Body of pancreas (tissue), 4 donors: ENCODE measurements around the gene GTF3C5. TPM values are rescaled to one million over a fixed set of nuclear protein-coding genes. Genes with fewer than 3 reads are reported as not detected.
"Not testable (repeated sequence)": the region's sequence is repeated elsewhere in the genome, so short reads cannot be mapped to it uniquely, and the experiment has no call there.

ENCODE experiments used
- ATAC-seq: fragments of 150-250 bp; one replicate; pipeline ENCODE4 v1.9.1; 2016
- DNase-seq, 4 donors: peaks; one replicate each; pipeline ENCODE4 v3.0.0-alpha.2; 2019
- H3K27ac ChIP-seq, 4 donors: fragments of 200-600 bp; sonication (generic); 1 replicate in 3 of 4; 2 replicates in 1 of 4; pipeline versions ENCODE4 v1.5.1 to v1.6.1; 2016 to 2019; ENCODE audit warnings: mild to moderate bottlenecking in 1 of 4, mixed read lengths in 1 of 4, moderate library complexity in 1 of 4
- H3K27me3 ChIP-seq, 2 donors: fragments of 200-600 bp; sonication (generic); one replicate each; pipeline ENCODE4 v1.6.0; 2016; ENCODE audit warnings: mild to moderate bottlenecking in 1 of 2
- H3K36me3 ChIP-seq, 2 donors: fragments of 200-600 bp; sonication (generic); replicated peaks in 1 of 2; 2 replicates each; pipeline ENCODE4 v1.5.1; 2016; ENCODE audit warnings: low read depth in 2 of 2; ENCODE audit not compliant: insufficient read depth in 1 of 2
- H3K4me1 ChIP-seq: fragments of 200-600 bp; sonication (generic); one replicate; pipeline ENCODE4 v1.6.0; 2016
- H3K4me3 ChIP-seq, 2 donors: fragments of 200-600 bp; sonication (generic); 1 replicate in 1 of 2; 2 replicates in 1 of 2; pipeline ENCODE4 v1.5.1; 2016 to 2019
- H3K9me3 ChIP-seq, 3 donors: fragments of 200-600 bp; sonication (generic); 1 replicate in 2 of 3; 2 replicates in 1 of 3; pipeline ENCODE4 v1.5.1; 2016
- CTCF ChIP-seq, 7 experiments: fragments of 450-650 bp in 4 of 7; fragments of 200-600 bp in 3 of 7; sonication (generic) in 3 of 7; IDR thresholded peaks; one replicate each; pipeline ENCODE4 v1.5.1; 2016 to 2019; ENCODE audit warnings: antibody characterized with exemption in 7 of 7
- POLR2A ChIP-seq, 3 donors: fragments of 450-650 bp; IDR thresholded peaks; one replicate each; pipeline ENCODE4 v1.6.1; 2016; ENCODE audit warnings: antibody characterized with exemption in 3 of 3, mild to moderate bottlenecking in 2 of 3
- WGBS, 2 donors: methylation state at CpG; one replicate each; pipeline ENCODE4 v1.1.5; 2017; 5-methylcytosine and 5-hydroxymethylcytosine counted together
- intact Hi-C: fragments of 100-400 bp; cut with DNase I; formaldehyde crosslinking; loops from one replicate; pipeline ENCODE4 v1.15.1; 2023
- total RNA-seq, 2 donors: library from RNA; depleted of rRNA; stranded (reverse); fragments of >200 nt; gene quantifications; one replicate each; pipeline ENCODE4 v1.1.0, GENCODE V29; 2016

GTF3C5 gene
- total RNA-seq, 2 donors from 2014 or later = 43.1 to 57.7 TPM

DNA sequence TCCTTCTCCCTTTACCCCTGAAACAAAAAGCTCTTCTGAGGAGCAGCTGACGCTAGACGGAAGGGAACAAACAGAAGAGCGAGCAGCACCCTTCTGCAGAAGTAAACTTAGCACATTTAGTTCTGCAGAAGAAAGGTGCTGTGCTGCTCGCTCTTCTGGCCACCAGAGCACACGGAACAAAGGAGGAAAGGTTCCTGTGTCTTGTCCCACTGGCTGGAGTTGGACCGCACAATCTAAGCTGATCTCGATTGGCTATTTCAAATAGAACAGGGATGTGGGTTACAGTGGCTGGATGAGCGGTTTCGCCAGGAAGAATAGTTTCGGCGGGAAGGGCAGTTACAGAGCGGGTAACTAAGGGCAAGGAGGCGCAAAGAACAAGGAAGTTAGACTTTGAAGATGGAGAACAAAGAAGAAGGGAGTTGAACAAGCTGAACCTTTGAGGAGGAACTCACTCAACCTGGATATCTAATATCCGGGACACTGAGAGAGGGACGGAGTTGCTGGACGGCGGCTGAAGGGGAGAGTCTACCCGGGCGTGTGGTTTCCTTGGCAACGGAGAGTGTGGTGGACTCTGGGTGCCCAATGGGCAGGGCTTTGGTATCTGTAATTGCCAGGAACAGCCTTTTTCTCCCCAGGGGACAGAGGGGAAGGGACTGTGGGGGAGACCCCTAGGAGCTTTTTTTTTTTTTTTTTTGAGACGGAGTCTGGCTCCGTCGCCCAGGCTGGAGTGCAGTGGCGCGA, 7.1 kb downstream of the GTF3C5 start:
- 88 to 93% methylated on average over 25 of the region's 25 CpGs for WGBS, 2 donors
- H3K9me3 ChIP-seq = no peaks in the 10 kb centered on the region
- TF ChIP-seq POLR2A (IDR thresholded peaks at IDR 0.05) (no peak), CTCF (IDR thresholded peaks at IDR 0.05) (no peak)
- H3K27ac ChIP-seq = no peak overlapping the region
- H3K4me1 ChIP-seq = peaks cover 6% of the 10 kb centered on the region
- ATAC-seq (no peak), DNase-seq (peak in 1 of 4 donors; percentile 3)
- intact Hi-C loops = loop anchor here (10.0 kb wide), 1 partner anchor 297 kb away; the partner anchor contains the start of gene SURF6
- H3K36me3 ChIP-seq = peaks cover 0 to 7% of the 10 kb centered on the region in 2 donors
- H3K27me3 ChIP-seq = no peaks in the 10 kb centered on the region
- no peak overlapping the region for H3K4me3 ChIP-seq

DNA sequence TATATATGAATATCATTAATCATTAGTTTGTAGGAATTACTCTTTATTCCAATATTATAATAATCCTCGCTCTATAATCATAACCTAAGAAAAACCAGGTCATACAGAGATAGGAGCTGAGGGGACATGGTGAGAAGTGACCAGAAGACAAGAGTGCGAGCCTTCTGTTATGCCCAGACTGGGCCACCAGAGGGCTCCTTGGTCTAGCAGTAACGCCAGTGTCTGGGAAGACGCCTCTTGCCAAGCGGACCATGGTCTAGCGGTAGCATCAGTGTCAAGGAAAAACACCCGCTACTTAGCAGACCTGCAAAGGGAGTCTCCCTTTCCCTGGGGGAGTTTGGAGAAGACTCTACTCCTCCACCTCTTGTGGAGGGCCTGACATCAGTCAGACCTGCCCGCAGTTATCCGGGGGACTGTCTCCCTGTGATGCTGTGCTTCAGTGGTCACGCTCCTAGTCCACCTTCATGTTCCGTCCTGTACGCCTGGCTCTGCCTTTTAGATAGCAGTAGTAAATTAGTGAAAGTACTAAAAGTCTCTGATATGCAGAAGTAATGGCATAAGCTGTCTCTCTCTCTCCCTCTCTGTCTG, 10.2 kb downstream of the GTF3C5 start:
- intact Hi-C loops = loop anchor here (5.0 kb wide), 1 partner anchor 106 kb away; no protein-coding TSS in a partner anchor
- not testable (repeated sequence) for H3K4me1 ChIP-seq, ATAC-seq

DNA sequence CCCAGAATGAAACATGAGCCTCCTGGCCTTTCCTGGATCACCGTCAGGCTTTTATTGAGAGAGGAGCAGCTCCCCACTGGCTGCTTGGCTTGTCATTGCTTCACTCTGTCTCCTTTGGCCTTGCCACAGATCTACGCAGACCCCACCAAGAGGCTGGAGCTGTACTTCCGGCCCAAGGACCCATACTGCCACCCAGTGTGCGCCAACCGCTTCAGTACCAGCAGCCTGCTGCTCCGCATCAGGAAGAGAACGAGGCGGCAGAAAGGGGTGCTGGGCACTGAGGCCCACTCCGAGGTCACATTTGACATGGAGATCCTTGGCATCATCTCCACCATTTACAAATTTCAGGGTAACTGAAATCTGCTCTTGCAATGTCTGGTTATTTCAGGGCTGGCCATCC, 11.2 kb downstream of the GTF3C5 start:
- Histone ChIP-seq H3K27me3 (no peaks in the 10 kb centered on the region), H3K4me3 (no peak overlapping the region), H3K27ac (no peak overlapping the region), H3K36me3 (peaks cover 0 to 19% of the 10 kb centered on the region in 2 donors), H3K9me3 (no peaks in the 10 kb centered on the region), H3K4me1 (peaks cover 12% of the 10 kb centered on the region)
- DNase-seq (no peak), ATAC-seq (no peak)
- TF ChIP-seq CTCF (IDR thresholded peaks at IDR 0.05) = no peak
- no peak for TF ChIP-seq POLR2A (IDR thresholded peaks at IDR 0.05)
- intact Hi-C loops = loop anchor here (5.0 kb wide), 1 partner anchor 105 kb away; no protein-coding TSS in a partner anchor
- 94 to 97% methylated on average over 6 to 9 of the region's 9 CpGs for WGBS, 2 donors

More for the DNA sequence above, 10.2 kb downstream of the GTF3C5 start:
- not testable (repeated sequence) for H3K27me3 ChIP-seq, H3K4me3 ChIP-seq, H3K27ac ChIP-seq, H3K9me3 ChIP-seq
- peak; percentile 26 to 67 (median 54) for TF ChIP-seq CTCF (IDR thresholded peaks at IDR 0.05)
- peak; percentile 73 to 85 (median 76) for DNase-seq
- WGBS, 2 donors = 64 to 72% methylated on average over 11 to 12 of the region's 12 CpGs
- peaks cover 0 to 19% of the 10 kb centered on the region in 2 donors for H3K36me3 ChIP-seq

DNA sequence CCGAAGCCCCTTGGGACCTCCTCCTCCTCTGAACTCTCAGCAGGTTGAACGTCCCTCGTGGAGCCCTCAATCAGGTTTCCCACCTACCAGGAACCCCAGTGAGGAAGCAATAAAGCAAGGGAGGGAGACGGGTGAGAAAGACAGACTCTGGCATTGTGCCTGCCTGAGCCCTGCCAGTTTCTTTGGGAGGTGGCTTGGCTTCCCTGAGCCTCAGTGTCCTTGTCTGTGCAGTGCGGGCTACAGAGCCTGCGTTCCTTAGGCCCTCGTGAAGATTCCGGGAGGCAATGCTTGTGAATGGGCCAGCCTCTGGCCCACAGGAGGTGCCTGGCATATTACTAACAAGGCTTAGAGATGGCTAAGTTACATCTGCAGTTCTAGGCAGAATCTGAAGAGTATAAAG, 11.9 kb downstream of the GTF3C5 start:
- no peaks in the 10 kb centered on the region for H3K9me3 ChIP-seq
- ATAC-seq (no peak), DNase-seq (no peak)
- peaks cover 0 to 19% of the 10 kb centered on the region in 2 donors for H3K36me3 ChIP-seq
- H3K4me3 ChIP-seq = no peak overlapping the region
- intact Hi-C loops = loop anchor here (5.0 kb wide), 1 partner anchor 105 kb away; no protein-coding TSS in a partner anchor
- H3K4me1 ChIP-seq = peaks cover 16% of the 10 kb centered on the region
- no peak for TF ChIP-seq POLR2A (IDR thresholded peaks at IDR 0.05)
- no peak for TF ChIP-seq CTCF (IDR thresholded peaks at IDR 0.05)
- no peaks in the 10 kb centered on the region for H3K27me3 ChIP-seq
- WGBS, 2 donors = 78 to 86% methylated on average over 8 of the region's 8 CpGs
- no peak overlapping the region for H3K27ac ChIP-seq
